ENCODE results near the gene VWA7.

Gene VWA7

DNA sequence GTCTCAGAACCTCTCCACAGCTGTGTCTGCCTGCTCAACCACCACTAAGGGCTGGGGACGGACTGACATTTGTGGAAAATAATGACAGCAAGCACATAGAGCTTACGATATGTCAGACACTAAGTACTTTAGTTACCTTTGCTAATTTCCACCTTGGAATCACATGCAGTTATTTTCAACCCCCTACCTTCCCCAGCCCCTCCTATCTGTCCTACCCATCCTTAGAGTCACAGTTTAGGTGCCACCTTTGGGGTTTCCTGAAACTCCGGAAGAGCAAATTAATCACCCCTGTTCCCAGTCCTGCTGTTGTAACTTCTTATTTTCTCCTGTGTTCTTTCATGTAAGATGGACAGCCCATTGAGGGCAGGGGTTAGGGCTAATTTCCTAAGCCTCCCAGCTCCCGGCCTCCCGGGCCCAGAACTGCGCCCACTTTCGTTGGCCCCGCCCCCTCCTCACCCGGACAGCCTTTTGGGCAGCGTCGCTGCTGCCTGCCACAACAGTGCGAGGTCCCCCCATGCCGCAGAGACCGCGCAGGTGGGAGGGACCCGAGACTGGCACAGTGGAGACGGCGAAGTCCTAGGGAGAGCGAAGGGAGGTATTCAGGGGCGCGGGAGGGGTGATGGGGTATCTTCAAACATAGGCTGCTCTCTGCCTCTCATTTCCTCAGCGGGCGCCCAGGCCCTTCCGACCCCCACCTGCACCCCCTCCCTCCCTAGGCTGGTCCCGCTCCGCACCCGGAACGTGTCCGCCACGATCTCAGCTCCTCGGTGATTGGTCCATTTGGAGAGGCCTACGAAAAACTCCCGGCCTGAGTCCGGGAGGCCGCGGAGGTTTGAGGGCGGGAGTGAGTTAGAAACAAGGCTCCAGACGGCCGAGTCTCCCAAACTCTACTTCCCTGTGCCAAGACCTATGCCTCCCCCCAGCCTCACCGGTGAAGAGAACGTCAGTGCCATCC is 49.1 kb downstream of the VWA7 start:
- no peak for DNase-seq

DNA sequence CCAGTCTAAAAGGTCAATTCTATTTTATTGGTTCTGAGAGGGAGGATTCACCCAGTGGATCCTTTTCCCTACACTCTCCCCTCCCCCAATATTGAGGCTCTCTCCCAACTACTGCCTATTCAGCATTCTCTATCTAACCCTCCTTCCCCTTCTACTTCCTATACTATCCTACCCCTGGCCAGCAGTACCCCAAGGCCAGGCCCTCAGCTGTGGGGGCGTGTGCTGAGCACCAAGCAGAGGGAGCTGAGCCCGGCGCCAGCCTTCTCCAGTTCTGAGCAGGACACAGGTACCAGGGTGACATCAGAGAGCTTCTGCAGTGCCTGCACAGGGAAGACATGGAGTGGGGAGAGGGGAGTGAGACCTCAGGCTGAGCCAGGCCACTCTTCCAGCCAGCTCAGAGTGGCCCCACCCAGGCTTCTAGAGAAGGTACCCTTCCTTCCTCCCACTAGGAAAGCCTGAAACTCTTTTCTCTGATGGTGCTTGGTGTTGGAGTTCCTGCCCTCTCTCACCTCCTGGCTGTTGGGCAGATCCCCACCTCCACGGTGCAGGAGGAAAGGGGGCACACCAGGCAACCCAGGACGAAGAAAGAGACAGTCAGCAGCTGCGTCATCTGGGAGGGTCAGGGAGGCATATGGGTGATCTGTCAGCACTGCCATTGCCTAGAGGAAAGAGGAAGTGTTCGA is 50.0 kb downstream of the VWA7 start:
- no peak for DNase-seq

DNA sequence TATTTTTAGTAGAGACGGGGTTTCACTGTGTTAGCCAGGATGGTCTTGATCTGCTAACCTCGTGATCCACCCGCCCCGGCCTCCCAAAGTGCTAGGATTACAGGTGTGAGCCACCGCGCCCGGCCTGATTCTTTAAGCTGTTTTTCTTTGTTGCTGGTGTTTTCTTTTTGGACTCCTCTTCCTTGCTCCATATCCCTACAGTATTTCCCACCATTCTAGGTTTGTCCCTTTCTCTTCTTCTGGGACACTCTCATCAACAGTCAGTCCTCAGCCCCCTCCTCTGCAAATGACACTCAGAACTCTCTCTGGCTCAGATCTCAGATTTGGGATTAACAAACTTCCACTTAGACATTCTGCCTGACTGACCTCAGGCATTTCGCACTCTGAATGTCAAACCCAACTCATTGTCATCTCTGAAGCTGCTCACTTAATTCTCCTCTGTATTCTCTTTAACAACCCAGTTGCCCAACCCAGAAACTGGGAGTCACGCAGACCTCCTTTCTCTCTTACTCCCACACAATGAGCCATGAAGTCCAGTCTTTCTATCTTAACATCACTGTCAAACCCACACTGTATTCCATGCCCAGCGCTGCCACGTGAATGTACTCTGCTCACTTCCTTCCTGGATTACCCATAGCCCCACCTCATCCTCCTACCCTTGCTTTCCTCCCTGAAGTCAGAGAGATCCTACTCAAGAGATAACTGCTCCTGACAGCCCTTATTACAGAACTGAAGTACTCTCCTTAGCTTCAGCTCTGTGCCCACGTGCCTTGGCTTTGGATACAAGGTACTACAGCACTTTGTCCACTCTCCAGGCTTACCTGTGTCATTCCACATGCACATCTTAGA is 51.4 kb downstream of the VWA7 start:
- no peak for DNase-seq

DNA sequence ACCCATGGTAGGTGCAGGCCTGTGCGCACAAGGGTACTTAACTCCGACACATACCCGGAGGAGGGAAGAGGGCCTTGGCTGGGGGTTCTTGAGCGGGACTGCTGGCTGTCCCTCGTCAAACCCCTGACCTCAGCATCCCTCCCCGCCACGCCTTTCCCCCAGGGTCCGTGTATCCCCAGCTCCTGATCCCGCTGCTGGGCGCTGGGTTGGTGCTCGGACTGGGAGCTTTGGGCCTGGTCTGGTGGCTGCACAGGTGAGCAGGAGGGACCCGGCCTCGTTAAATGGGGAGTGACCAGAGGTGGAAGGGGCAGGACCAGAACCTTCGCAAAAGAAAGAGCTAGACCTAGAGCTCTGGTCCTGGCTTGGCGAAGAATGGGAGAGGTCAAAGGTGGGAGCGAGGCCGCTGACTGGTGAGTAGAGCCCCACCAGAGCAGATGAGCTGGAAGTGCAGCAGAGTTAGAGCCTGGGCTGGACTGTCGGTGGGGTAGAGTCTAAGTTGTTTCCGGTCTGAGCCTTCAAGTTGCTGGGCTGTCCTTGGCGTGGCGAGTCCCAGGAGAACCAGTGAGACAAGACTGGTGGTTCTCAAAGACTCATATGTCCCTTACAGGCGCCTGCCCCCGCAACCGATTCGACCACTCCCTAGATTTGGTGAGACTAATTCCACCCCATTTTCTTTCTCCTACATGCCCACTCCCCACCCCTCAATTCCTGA is 53.0 kb downstream of the VWA7 start:
- DNase-seq = no peak

DNA sequence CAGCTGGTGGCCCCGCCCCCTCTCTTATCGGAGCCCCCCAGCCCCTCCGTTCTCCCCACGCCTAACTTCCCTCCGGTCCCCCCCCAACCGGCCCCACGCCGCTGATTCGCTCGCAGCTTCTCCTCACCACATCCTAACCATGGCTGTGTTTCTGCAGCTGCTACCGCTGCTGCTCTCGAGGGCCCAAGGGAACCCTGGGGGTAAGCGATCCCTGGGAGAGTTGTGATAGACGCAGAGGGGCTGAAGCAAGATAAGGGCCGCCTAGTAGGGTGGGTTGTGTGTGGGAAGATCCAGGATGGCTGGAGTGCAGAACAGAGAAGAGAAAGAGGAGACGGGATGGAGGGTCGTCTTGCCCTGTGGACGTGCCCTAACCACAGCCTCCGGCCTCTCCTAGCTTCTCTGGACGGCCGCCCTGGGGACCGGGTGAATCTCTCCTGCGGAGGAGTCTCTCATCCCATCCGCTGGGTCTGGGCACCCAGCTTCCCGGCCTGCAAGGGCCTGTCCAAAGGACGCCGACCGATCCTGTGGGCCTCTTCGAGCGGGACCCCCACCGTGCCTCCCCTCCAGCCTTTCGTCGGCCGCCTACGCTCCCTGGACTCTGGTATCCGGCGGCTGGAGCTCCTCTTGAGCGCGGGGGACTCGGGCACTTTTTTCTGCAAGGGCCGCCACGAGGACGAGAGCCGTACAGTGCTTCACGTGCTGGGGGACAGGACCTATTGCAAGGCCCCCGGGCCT is 53.7 kb downstream of the VWA7 start, which contains the start of gene MPIG6B:
TSS of gene MPIG6B (plus strand) at position 129 of the 735 bp plus-strand sequence. CDS start at position 140, 11 bp downstream.
- no peak for DNase-seq

DNA sequence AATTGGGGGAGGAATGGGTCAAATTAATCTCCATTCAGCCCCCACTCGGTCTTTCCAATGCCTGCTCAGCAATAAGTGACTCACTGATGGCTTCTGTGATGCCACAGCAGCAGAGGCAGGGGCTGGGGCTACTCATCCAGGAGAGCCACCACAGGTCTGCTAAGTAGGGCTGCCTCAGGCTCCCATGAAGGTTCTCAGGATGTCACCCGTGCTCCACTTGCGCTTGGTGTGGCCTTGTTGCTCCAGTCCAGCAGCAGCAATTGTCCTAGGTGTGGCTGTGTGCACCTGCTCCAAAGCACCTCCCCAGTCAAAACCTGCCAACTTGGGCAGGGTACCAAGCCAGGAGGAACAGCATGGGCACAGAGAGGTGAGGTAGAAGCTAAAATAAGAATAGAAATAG is 55.0 kb downstream of the VWA7 start:
- no peak for DNase-seq

DNA sequence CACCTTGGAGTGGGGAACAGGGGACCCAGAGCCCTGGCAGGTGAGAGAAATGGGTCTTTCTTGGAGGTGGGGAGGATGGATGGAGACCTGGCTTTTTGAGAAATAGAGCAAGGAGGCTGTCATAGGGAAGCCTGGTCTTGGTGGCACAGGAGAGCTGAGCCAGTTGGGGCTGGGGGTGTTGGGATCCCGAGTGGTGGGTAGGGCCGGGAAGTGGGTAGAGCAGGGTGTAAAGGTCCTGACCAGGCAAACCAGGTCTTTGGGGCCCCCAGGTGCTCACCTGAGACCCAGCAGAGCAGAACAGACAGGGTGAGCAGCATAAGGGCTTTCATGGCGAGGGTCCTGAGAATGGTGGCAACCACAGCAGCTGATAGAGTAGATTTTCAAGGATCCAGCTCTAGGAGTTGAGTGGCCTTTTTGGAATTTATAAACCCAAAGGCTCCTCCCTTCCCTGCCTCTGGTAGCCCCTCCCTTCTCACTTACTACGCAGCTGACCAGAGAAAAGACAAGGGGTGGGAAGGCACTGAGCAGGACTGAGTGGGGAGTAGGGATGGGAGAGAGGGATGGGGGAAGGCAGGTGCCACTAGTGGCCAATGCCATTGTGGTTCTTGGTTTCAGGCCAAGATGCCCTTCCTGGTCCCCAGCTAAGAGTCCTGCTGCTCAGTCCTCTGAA is 55.6 kb downstream of the VWA7 start, which contains the start of gene LY6G6C:
TSS of gene LY6G6C (minus strand) at position 396 of the 670 bp plus-strand sequence. CDS start at position 329, 67 bp downstream.
- DNase-seq = no peak

DNA sequence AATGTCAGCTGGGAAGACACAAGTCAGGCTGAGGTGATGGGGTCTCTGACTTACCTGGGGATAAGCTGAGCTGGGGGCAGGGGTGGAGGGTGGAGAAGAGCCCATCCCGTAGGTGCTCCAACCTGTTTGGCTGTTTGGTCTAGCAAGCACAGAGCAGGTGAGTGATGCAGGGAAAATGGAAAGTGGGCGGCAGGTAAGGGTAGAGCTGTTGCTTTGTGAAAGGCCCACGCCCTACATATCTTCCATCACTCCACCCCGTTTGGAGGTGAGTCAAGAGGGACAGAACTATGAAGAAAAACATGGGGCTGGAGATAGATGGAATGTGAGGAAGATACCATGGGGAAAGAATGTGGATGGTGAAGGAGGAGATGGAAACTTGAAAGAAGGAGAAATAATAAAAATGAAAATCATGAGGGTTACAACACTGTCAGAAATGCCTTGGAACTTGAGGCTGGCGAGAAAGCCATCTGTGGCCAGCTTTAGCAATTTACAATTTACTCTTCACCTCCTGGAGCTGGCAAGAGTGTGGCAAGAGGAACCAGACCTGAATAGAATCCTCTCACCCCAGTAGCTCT is 56.8 kb downstream of the VWA7 start:
- DNase-seq = no peak

DNA sequence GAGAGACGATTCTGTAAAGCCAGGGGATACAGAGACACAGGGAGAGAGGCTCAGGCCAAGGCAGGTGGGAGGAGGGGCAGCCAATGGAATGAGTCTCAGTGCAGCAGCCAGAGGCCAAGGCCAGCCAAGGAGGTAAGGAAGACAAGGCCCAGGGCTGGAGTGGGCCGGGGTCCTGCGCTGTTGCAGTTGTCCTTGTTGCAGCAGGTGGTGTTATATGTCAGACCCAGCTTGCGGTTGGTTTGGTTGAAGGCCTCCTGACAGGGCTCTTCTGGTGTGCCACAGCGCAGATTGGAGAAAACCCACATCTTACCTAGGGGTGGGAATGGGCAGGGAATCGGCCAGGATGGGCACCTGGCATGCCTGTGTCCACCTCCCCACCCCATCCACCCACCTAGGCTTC is 58.1 kb downstream of the VWA7 start:
- DNase-seq = no peak

DNA sequence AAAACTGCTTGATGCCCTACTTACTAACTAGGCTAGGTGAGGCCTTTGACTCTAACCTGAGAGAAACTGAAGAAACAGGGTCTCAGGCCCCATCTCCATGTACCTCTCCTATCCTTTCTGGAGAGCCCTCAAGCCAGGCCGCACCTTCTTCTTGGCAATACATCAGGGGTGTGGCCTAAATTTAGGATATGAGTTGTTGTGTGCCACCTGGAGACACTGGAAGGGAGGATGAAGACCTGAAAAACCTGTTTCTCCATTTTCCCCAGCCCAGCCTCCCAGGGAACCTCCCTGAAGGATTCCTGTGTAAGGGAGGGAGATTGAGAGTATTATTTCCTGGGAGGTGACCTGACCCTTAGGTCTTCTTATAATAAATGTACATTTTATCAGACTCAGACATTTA is 58.9 kb downstream of the VWA7 start:
- no peak for DNase-seq

DNA sequence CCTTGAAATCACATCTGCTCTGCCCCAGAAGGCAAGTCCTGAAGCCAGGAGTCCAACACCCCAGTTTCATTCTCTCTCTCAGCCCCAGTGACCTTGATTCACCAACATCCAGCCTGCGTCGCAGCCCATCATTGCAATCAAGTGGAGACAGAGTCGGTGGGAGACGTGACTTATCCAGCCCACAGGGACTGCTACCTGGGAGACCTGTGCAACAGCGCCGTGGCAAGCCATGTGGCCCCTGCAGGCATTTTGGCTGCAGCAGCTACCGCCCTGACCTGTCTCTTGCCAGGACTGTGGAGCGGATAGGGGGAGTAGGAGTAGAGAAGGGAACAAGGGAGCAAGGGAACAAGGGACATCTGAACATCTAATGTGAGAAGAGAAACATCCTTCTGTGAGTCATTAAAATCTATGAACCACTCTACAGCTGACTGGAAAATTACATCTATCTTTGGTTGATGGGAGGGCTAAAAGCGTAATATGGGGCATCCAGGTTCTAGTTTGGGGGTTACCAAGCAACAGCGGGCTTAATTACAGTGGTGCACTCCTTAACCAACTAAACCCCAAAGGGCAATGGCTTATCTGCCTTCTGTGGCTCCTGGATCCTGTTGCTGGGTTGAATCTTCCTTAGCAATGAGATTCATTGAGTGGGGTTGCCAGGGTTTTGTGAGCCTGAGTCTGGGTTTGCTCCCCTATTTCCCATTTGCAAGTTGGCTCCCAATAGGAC is 59.5 kb downstream of the VWA7 start:
- no peak for DNase-seq
